ENCODE data around the gene SAP30L. TPM values are rescaled to one million over a fixed set of nuclear protein-coding genes. Genes with fewer than 3 reads are reported as not detected.

Gene SAP30L
- total and polyA plus RNA-seq, 2 of the 4 experiments (the other 2 are of a cell fraction), result 9.7 to 17.6 TPM

DNA sequence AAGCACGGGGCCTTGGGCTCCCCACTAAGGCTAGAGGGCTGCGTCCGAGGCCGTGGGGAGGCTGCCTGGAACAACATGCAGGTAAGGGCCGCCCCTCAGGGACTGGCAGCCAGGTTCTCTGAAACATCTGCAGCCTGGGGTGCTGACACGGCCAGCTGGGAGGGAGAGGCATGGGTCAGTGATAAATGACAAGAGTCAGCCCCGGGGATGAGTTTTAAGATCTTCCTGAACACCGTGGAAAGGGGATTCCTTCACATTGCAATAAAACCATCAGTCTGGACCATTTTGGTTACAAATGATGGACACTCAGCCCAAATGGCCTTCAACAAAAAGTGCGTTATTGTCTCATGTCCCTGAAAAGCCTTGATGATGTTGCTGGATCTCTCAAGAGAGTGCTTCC is 32.9 kb upstream of the SAP30L start:
- no peak overlapping the region for H2BK15ac ChIP-seq (ENCODE audit: low read depth, low read length)
- dilution Hi-C loops (cut with HindIII; ENCODE audit: low sequenced_read_pairs, unreplicated experiment), result no loop called here
- no peak overlapping the region for H4K8ac ChIP-seq (ENCODE audit: low read depth in 2 of 2, low read length in 2 of 2)
- H3K9me1 ChIP-seq (ENCODE audit: insufficient read depth, low read length), result peaks cover 3% of the 10 kb centered on the region
- no peak overlapping the region for H2BK20ac ChIP-seq (ENCODE audit: low read depth, low read length)
- H3K9me3 ChIP-seq (ENCODE audit: control insufficient read depth, insufficient read depth, low read length), result no peaks in the 10 kb centered on the region
- no peak overlapping the region for H2AK5ac ChIP-seq (ENCODE audit: low read depth, low read length)
- no peak overlapping the region for H3K9ac ChIP-seq (ENCODE audit: low read depth, low read length)
- no peak overlapping the region for H3K4me3 ChIP-seq (ENCODE audit: insufficient read depth, low read depth, low read length)
- no peak overlapping the region for H3K14ac ChIP-seq (replicated peaks; ENCODE audit: low read depth, low read length)
- no peak overlapping the region for H2AK9ac ChIP-seq (replicated peaks; ENCODE audit: low read depth, low read length, poor library complexity)
- no peak for DNase-seq
- intact Hi-C loops (cut with micrococcal nuclease), result no loop called here
- H2AFZ ChIP-seq (replicated peaks; ENCODE audit: low read length, poor library complexity), result no peak overlapping the region
- no peaks in the 10 kb centered on the region for H3K27me3 ChIP-seq (ENCODE audit: control insufficient read depth, insufficient read depth, low read length)
- no peak for TF ChIP-seq RCOR1 (IDR thresholded peaks at IDR 0.05; ENCODE audit: insufficient replicate concordance, low read length)
- TF ChIP-seq MXI1 (IDR thresholded peaks at IDR 0.05; ENCODE audit: borderline replicate concordance, low read depth, low read length), result no peak
- no peak for TF ChIP-seq POLR2A (IDR thresholded peaks at IDR 0.05; ENCODE audit: low read depth, low read length)
- TF ChIP-seq MAZ (IDR thresholded peaks at IDR 0.05; ENCODE audit: borderline replicate concordance, low read depth, low read length), result no peak
- no peak for TF ChIP-seq NFE2L2 (IDR thresholded peaks at IDR 0.05; ENCODE audit: low read depth, low read length)
- TF ChIP-seq MAFK (IDR thresholded peaks at IDR 0.05; ENCODE audit: low read depth, low read length), result no peak
- TF ChIP-seq RFX5 (IDR thresholded peaks at IDR 0.05; ENCODE audit: low read depth, low read length), result no peak
- TF ChIP-seq FOS (IDR thresholded peaks at IDR 0.05; ENCODE audit: low read depth, low read length), result no peak
- TF ChIP-seq, protein P1, sequence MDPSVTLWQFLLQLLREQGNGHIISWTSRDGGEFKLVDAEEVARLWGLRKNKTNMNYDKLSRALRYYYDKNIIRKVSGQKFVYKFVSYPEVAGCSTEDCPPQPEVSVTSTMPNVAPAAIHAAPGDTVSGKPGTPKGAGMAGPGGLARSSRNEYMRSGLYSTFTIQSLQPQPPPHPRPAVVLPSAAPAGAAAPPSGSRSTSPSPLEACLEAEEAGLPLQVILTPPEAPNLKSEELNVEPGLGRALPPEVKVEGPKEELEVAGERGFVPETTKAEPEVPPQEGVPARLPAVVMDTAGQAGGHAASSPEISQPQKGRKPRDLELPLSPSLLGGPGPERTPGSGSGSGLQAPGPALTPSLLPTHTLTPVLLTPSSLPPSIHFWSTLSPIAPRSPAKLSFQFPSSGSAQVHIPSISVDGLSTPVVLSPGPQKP (IDR thresholded peaks at IDR 0.05; ENCODE audit: borderline replicate concordance, low read depth, low read length), result no peak
- no peak for TF ChIP-seq CHD1 (IDR thresholded peaks at IDR 0.05; ENCODE audit: low read depth, low read length)
- no peak for TF ChIP-seq SMC3 (IDR thresholded peaks at IDR 0.05; ENCODE audit: low read depth, low read length)
- no peak for TF ChIP-seq BHLHE40 (IDR thresholded peaks at IDR 0.05; ENCODE audit: low read depth, low read length)
- TF ChIP-seq, protein P2, sequence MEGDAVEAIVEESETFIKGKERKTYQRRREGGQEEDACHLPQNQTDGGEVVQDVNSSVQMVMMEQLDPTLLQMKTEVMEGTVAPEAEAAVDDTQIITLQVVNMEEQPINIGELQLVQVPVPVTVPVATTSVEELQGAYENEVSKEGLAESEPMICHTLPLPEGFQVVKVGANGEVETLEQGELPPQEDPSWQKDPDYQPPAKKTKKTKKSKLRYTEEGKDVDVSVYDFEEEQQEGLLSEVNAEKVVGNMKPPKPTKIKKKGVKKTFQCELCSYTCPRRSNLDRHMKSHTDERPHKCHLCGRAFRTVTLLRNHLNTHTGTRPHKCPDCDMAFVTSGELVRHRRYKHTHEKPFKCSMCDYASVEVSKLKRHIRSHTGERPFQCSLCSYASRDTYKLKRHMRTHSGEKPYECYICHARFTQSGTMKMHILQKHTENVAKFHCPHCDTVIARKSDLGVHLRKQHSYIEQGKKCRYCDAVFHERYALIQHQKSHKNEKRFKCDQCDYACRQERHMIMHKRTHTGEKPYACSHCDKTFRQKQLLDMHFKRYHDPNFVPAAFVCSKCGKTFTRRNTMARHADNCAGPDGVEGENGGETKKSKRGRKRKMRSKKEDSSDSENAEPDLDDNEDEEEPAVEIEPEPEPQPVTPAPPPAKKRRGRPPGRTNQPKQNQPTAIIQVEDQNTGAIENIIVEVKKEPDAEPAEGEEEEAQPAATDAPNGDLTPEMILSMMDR (conservative IDR thresholded peaks at IDR 0.05; ENCODE audit: low read depth, low read length), result no peak
- no peak for TF ChIP-seq RAD21 (IDR thresholded peaks at IDR 0.05; ENCODE audit: low read length)
- TF ChIP-seq, protein P3, sequence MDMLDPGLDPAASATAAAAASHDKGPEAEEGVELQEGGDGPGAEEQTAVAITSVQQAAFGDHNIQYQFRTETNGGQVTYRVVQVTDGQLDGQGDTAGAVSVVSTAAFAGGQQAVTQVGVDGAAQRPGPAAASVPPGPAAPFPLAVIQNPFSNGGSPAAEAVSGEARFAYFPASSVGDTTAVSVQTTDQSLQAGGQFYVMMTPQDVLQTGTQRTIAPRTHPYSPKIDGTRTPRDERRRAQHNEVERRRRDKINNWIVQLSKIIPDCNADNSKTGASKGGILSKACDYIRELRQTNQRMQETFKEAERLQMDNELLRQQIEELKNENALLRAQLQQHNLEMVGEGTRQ (IDR thresholded peaks at IDR 0.05; ENCODE audit: low read depth, low read length), result no peak
- no peak for TF ChIP-seq CEBPB (IDR thresholded peaks at IDR 0.05; ENCODE audit: low read depth, low read length)
- H3K27ac ChIP-seq (ENCODE audit: insufficient read depth, low read length), result no peak overlapping the region
- ATAC-seq (ENCODE audit: low read depth), result no peak
- no peaks in the 10 kb centered on the region for H3K4me1 ChIP-seq (ENCODE audit: control insufficient read depth, insufficient read depth, low read length)
- H3K36me3 ChIP-seq (ENCODE audit: control insufficient read depth, insufficient read depth, low read length), result peaks cover 41% of the 10 kb centered on the region
- H3K4ac ChIP-seq (ENCODE audit: low read depth, low read length), result no peak overlapping the region
- 96% methylated on average over 4 of the region's 9 CpGs; no CpG with 5 or more reads in 1 of the 2 experiments for WGBS, 2 experiments (ENCODE audit: extremely low coverage in 2 of 2, insufficient read length in 1 of 2)
- no peak overlapping the region for H2BK120ac ChIP-seq (ENCODE audit: low read depth, low read length)
- ChIA-PET CTCF (no interaction called here), POLR2A (ENCODE audit: unreplicated experiment) (no interaction called here)
- H4K20me1 ChIP-seq (ENCODE audit: insufficient read depth, low read length), result no peaks in the 10 kb centered on the region
- BruUV-seq (replicated peaks), result no TSS peak
- no peak overlapping the region for H4K91ac ChIP-seq (ENCODE audit: insufficient read depth, low read depth, low read length)
- no peak overlapping the region for H2BK5ac ChIP-seq (ENCODE audit: low read depth, low read length, poor library complexity, severe bottlenecking)
- H3K4me2 ChIP-seq (ENCODE audit: low read depth, low read length), result no peak overlapping the region
- 0 out of 4 replicates have a peak, but pooled peaks cover 0 to 5% of the 10 kb centered on the region in 2 experiments for H3K79me1 ChIP-seq (ENCODE audit: low read depth in 1 of 2, low read length in 2 of 2)
- H3K18ac ChIP-seq (ENCODE audit: low read depth, low read length), result no peak overlapping the region
- in situ Hi-C loops (cut with MboI; ENCODE audit: low sequenced_read_pairs), result no loop called here
- no peak overlapping the region for H3K56ac ChIP-seq (ENCODE audit: extremely low read depth, insufficient read depth, low read length)
- H3K23ac ChIP-seq (ENCODE audit: low read depth, low read length), result no peak overlapping the region
- no peak overlapping the region for H4K5ac ChIP-seq (ENCODE audit: low read depth, low read length)

Measured in IMR-90 (cell line).